ENCODE measurements around the gene FRMPD2.

DNA sequence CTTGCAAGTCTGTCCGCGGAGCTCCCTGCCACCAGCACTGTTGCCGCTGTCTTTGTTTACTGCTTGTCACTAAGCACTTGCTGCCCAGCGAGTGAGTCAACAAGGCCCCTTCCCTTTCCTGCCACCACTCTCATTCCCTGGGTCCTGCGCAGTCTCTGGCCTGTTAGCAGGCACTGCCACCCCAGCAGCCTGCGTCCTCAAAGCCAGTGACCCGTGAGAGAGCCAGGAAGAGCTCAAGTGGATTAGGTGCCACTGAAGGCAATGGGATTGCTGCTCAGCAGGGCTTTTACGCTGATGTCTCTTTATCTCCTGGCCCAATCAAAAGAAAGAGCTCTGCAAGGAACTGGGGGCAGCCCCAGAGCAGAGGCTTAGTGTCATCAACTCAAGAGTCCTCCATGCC, at the start of gene FRMPD2:
- TF ChIP-seq, protein P1, sequence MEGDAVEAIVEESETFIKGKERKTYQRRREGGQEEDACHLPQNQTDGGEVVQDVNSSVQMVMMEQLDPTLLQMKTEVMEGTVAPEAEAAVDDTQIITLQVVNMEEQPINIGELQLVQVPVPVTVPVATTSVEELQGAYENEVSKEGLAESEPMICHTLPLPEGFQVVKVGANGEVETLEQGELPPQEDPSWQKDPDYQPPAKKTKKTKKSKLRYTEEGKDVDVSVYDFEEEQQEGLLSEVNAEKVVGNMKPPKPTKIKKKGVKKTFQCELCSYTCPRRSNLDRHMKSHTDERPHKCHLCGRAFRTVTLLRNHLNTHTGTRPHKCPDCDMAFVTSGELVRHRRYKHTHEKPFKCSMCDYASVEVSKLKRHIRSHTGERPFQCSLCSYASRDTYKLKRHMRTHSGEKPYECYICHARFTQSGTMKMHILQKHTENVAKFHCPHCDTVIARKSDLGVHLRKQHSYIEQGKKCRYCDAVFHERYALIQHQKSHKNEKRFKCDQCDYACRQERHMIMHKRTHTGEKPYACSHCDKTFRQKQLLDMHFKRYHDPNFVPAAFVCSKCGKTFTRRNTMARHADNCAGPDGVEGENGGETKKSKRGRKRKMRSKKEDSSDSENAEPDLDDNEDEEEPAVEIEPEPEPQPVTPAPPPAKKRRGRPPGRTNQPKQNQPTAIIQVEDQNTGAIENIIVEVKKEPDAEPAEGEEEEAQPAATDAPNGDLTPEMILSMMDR (IDR thresholded peaks at IDR 0.05; ENCODE audit: poor library complexity) = no peak
- TF ChIP-seq EZH2 (IDR thresholded peaks at IDR 0.05; ENCODE audit: borderline replicate concordance) = no peak

Data from hepatocyte (in vitro differentiated cells).